Prostate gland (tissue), 2 donors: ENCODE measurements around the gene CACNA2D4. TPM values are rescaled to one million over a fixed set of nuclear protein-coding genes. Genes with fewer than 3 reads are reported as not detected.

Experiments
- DNase-seq: peaks from one replicate; pipeline ENCODE4 v3.0.0-alpha.2; 2019; ENCODE audit warnings: low spot score
- H3K27ac ChIP-seq, 2 donors: fragments of 200-600 bp; sonication (generic); 2 replicates each; pipeline ENCODE4 v1.5.1; 2017 to 2019
- H3K27me3 ChIP-seq: fragments of 200-600 bp; sonication (generic); replicated peaks from 2 replicates; pipeline ENCODE4 v1.5.1; 2019; ENCODE audit not compliant: insufficient read depth
- H3K36me3 ChIP-seq, 2 donors: fragments of 200-600 bp; sonication (generic); 1 replicate in 1 of 2; 2 replicates in 1 of 2; pipeline versions ENCODE4 v1.5.1 to v1.8.1; 2017 to 2019
- H3K4me1 ChIP-seq: fragments of 200-600 bp; sonication (generic); replicated peaks from 2 replicates; pipeline ENCODE4 v1.5.1; 2019
- H3K4me3 ChIP-seq, 2 donors: fragments of 200-600 bp; sonication (generic); 2 replicates each; pipeline ENCODE4 v1.5.1; 2017 to 2019
- H3K9me3 ChIP-seq: fragments of 200-600 bp; sonication (generic); 2 replicates; pipeline ENCODE4 v1.5.1; 2017
- CTCF ChIP-seq, 4 experiments: fragments of 200-600 bp in 2 of 4; fragments of 450-650 bp in 2 of 4; sonication (generic) in 2 of 4; IDR thresholded peaks; 1 replicate in 3 of 4; 2 replicates in 1 of 4; pipeline ENCODE4 v1.5.1; 2016 to 2019; ENCODE audit warnings: antibody characterized with exemption in 4 of 4, mild to moderate bottlenecking in 2 of 4, moderate library complexity in 2 of 4
- POLR2A ChIP-seq: fragments of 450-650 bp; IDR thresholded peaks from one replicate; pipeline ENCODE4 v1.6.1; 2016; ENCODE audit warnings: antibody characterized with exemption, mild to moderate bottlenecking
- POLR2AphosphoS5 ChIP-seq: sonication (generic); formaldehyde crosslinking; IDR thresholded peaks from one replicate; pipeline ENCODE4 v1.6.1; 2017; ENCODE audit warnings: antibody characterized with exemption
- WGBS: methylation state at CpG from one replicate; pipeline ENCODE4 v1.1.5; 2018; 5-methylcytosine and 5-hydroxymethylcytosine counted together
- intact Hi-C: fragments of 100-400 bp; cut with DNase I; formaldehyde crosslinking; loops from one replicate; pipeline ENCODE4 v1.14.2; 2022
- total RNA-seq, 2 donors: library from RNA; depleted of rRNA; stranded (reverse); fragments of >200 nt; gene quantifications; one replicate each; pipeline ENCODE4 v1.1.0, GENCODE V29; 2016

Gene CACNA2D4
- total RNA-seq, 2 donors from 2014 or later = 1.4 to 9.4 TPM

- TF ChIP-seq POLR2AphosphoS5 (no peak), POLR2A (no peak), CTCF (IDR thresholded peaks at IDR 0.05) (no peak)
- 87% methylated on average over 13 of the region's 13 CpGs for WGBS
- H3K27ac ChIP-seq = no peak overlapping the region
- no peaks in the 10 kb centered on the region for H3K4me1 ChIP-seq
- intact Hi-C loops = no loop called here
- DNase-seq = no peak
- no peak overlapping the region for H3K4me3 ChIP-seq
- H3K9me3 ChIP-seq = no peaks in the 10 kb centered on the region
- peaks cover 6% of the 10 kb centered on the region for H3K27me3 ChIP-seq
- H3K36me3 ChIP-seq = no peaks in the 10 kb centered on the region
These were observed 76.8 kb downstream of the CACNA2D4 start for GRCh38 chr12:1841586-1842182.

- intact Hi-C loops = no loop called here
- WGBS = 89% methylated on average over 16 of the region's 16 CpGs
- DNase-seq = no peak
- Histone ChIP-seq H3K27me3 (peaks cover 6% of the 10 kb centered on the region), H3K27ac (no peak overlapping the region), H3K4me1 (no peaks in the 10 kb centered on the region), H3K36me3 (no peaks in the 10 kb centered on the region), H3K9me3 (no peaks in the 10 kb centered on the region), H3K4me3 (no peak overlapping the region)
- TF ChIP-seq CTCF (IDR thresholded peaks at IDR 0.05) = no peak
- no peak for TF ChIP-seq POLR2AphosphoS5
- TF ChIP-seq POLR2A = no peak
These were observed 77.4 kb downstream of the CACNA2D4 start for GRCh38 chr12:1840981-1841425.

GRCh38 chr12:1839956-1840951 lies 78.2 kb downstream of the CACNA2D4 start:
- Histone ChIP-seq H3K27me3 (peaks cover 6% of the 10 kb centered on the region), H3K9me3 (no peaks in the 10 kb centered on the region), H3K36me3 (no peaks in the 10 kb centered on the region), H3K4me3 (no peak overlapping the region), H3K4me1 (no peaks in the 10 kb centered on the region), H3K27ac (no peak overlapping the region)
- intact Hi-C loops = no loop called here
- no peak for DNase-seq
- 51% methylated on average over 24 of the region's 24 CpGs for whole genome bisulfite sequencing
- no peak for TF ChIP-seq POLR2AphosphoS5
- no peak for TF ChIP-seq CTCF (IDR thresholded peaks at IDR 0.05)
- TF ChIP-seq POLR2A = no peak

- H3K4me1 ChIP-seq = no peaks in the 10 kb centered on the region
- H3K4me3 ChIP-seq = no peak overlapping the region
- H3K27me3 ChIP-seq = peaks cover 6% of the 10 kb centered on the region
- intact Hi-C loops = no loop called here
- no peak for DNase-seq
- TF ChIP-seq CTCF (IDR thresholded peaks at IDR 0.05) = no peak
- no peak for TF ChIP-seq POLR2AphosphoS5
- TF ChIP-seq POLR2A = no peak
- H3K27ac ChIP-seq = no peak overlapping the region
- no peaks in the 10 kb centered on the region for H3K36me3 ChIP-seq
- WGBS = 68% methylated on average over 10 of the region's 10 CpGs
- no peaks in the 10 kb centered on the region for H3K9me3 ChIP-seq
These were observed 79.0 kb downstream of the CACNA2D4 start for GRCh38 chr12:1839464-1839863.
